Urothelium cell line (cell line): ENCODE measurements around the gene DLL1.
A peak's percentile ranks its signal among the peaks of the same experiment; 100 is the strongest.

ENCODE experiments used
- DNase-seq: peaks from one replicate; pipeline ENCODE4 v3.0.0; 2011; ENCODE audit warnings: low spot score, mixed read lengths
- FAIRE-seq: peaks from 2 replicates; lab custom pipeline; 2011; peaks lifted over from hg19 to GRCh38; lab: Jason Lieb, UNC

Gene DLL1

DNA sequence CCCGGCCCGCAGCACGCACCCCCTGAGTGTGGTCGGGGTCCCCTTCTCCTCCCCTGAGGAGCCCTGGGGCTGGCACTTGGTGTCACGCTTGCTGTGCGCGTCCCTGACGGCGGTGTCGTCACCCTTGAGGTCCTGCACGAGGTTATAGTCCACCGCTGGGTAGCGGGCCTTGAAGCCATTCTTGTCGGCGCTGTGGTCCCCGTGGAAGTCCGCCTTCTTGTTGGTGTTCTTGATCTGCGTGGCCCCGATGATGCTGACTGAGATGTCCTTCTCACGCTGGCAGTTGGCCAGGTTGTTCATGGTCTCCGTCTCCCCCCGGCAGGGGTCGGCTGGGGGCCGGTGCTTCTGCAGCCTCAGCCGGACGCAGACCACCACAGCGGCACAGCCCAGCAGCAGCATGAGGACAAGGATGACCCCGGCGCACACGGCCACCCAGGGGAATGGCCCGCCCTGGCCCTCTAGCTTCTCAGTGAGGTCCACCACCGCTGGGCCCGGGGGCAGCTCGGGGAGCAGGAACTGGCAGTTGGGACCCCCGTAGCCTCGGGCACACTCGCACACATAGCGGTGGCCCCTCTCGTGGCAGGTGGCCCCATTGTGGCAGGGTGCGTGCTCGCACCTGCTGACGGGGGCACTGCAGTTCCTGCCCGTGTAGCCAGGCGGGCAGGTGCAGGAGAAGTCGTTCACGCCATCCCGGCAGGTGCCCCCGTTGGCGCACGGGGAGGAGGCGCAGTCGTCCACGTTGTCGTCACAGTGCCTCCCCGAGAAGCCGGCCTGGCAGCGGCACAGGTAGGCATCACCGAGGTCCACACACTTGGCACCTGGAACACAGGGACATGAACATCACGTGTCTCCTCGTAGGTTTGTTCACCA is 7.4 kb downstream of the DLL1 start:
- FAIRE-seq, result no peak

DNA sequence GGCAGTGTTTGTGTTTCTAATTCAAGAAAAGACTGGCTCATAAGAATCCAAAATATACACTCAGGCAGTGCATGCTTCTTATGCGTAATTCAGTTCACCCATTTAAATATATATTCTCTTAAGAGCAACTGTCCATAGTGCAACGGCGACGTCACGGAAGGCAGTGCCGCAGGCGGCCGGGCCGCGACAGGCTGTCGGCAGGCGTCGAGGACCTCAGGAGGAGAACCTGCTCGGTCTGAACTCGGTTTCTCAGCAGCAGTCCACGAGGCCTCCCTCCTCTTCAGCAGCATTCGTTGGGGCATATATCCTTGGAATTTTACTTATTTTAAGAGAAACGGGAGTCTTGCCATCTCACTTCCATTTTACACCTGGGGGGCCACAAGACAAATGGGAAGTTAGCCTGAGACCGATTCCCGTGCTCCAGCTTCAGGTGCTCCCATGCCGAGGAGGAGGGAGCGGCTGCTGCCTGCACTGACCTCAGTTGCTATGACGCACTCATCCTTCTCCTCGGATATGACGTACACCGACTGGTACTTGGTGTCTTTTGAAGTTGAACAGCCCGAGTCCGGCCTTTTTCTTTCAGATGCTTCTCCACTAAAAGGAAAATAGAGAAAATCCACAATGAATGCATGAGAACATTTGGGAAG is 8.2 kb downstream of the DLL1 start:
- DNase-seq, result no peak
- FAIRE-seq, result no peak

More for the DNA sequence above, 7.4 kb downstream of the DLL1 start:
- DNase-seq, result no peak

DNA sequence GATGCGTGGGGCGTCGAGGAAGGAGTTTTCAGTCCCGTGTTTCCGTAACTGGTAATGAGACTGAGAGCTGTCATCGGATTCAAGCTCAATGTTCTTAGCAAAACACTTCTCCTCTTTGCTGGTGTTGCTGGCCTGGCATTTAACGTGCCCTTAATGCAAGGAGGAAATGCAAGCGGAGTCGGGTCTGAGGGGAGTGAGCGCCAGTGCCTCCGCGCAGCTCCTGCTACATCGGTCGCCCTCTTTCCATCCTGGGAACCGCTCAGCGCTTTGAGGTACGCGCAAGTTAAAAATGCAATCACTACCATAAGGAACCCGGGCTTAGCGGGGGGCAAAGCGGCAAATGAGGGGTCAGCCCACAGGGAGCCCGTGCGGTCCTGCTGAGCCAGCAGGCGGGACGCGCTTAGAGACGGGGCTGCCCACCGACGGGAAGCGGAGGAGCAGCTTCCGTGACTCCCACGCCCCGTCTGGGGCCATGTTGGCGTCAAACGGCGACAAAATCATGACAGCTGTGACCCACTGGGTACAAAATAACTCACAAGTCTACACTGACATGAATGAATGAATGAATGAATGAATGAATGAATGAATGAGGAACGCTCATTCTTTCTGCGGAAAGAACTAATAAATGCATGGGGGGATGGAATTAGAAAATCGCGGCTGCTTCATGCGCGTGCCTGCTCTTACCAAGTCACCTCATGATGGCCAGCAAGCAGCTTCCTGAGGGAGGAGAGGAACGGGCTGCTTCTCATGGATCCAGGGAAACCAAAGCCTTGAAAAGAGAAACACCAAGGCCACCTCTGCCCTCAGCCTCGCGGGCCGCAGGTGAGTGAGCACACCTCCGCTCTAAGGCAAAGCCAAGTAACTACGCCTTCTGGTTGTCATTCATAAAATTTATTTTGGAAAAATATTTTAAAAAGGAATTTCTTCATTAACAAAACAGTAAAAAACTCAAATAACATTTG is 9.3 kb downstream of the DLL1 start:
- FAIRE-seq, result no peak
- no peak for DNase-seq

DNA sequence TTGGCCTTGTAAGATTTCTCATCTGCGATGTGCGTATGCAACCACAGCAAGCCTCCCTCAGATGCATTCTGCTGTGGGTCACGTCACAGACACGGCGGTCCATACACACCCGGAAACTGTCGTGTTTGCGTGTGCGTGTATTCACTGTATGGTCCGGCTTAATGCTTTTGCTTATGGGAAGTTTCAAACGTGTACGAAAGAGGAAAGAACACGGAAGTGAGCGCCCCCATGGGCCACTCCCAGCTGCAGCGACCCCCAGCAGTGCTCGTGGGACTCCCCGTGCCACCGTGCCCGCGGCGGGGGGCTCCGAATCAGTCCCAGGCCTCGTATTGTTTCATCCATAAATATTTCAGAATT is 10.2 kb downstream of the DLL1 start:
- no peak for DNase-seq
- FAIRE-seq, result no peak

DNA sequence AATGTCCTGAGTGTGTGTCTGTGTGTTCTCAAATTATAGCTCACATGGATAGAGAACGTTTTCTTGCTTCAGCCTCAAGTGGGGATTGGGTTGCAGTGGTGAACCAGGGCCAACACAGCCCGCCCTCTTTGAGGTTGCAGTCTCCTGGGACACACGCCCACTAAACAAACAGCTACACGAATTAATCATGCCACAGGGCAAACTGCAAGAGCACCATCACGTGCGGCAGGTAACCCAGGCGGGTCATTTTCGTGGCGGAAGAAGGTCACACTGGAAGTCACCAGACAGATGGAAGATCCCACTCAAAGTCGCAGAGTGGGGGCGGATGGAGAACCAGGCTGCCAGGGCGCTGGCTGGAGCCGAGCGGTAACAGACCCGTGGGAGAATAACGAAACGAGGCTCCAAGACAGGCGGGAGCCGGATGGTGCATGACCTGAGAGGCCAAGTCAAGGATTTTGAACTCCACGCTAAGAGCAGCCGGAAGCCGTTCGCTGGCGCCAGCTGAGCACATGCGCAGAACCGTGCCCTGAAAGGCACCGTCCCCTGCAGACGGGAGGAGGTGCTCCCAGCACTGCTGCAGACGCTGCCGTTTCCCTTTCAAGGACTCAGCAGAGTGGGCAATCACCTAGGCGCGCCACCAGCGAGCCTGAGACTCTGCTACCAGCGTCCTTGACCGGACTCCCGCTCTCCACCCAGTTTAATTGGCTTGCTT is 10.7 kb downstream of the DLL1 start:
- no peak for FAIRE-seq

GRCh38 chr6:170279426-170279825 is 11.5 kb downstream of the DLL1 start:
- no peak for FAIRE-seq

More for the DNA sequence above, 10.7 kb downstream of the DLL1 start:
- DNase-seq, result peak; percentile 87

GRCh38 chr6:170278743-170279094 is 12.2 kb downstream of the DLL1 start:
- DNase-seq, result no peak
- no peak for FAIRE-seq

More at GRCh38 chr6:170279426-170279825, 11.5 kb downstream of the DLL1 start:
- DNase-seq, result no peak

DNA sequence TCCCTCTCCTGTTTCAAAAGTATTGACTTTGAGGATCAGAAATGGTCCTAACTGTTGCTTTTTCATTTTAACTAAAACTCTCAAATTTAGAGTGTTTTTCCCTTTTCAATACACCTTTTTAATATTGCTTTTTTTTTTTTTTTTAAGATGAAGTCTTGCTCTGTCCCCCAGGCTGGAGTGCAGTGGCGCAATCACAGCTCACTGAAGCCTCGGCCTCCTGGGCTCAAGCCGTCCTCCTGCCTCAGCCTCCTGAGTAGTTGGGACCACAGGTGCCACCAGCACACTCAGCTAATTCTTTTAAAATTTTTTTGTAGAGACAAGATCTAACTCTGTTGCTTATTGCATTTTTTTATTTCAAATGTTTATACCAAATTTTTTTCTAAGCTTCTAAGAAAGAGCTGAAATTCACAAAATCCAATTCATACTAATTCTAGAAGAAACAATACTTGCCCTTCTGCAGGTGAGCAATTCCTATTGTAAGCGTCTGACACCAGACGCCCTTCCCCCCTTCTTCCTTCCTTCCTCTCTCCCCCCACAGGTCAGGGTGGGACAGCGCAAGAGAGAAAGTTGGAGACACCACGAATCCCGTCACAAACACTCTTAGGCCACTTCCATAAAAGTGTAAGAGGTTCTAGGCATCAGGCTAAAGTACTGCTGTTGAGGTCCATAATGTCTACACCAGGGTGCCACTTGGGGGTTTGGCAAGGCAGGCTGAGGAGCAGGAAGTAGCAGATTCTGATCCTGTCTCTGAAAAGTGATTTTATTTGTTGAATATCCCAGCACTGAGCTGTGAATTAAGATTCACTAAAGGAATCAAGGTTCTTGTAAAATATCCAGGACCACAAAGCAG is 12.8 kb downstream of the DLL1 start:
- no peak for DNase-seq
- no peak for FAIRE-seq

DNA sequence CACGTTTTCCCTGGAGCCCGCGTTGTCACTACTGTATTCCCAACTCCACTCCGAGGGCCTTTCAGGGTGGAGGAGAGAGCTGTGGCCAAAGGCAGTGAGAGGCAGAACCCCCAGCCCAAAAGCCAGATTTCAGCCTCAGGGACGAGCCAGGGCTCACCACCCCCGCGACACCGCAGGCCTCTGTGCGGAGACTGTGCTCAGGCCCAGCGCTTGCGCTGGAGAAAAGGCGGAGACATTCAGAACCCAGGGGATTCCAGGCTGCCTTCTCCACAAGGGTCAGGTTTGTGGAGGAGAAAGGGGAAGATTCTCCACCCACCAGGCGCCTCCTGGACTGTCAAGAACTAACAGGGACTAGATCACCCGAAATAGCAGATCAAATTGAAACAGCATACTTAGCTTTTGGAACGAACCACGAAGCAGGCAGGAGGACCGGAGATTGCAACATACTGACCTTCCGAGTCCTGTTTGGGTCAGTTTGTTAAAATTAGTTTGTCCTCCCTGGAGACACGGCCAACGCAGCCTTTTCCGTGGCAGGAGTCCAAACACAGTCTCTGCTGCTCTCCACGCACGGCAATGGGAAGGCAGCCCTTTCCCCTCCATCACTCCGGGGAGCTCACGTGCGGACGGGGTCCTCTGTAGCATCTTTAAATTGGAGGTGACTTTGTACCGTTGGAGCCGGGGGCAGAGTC is 14.4 kb downstream of the DLL1 start:
- DNase-seq (no peak), FAIRE-seq (no peak)

DNA sequence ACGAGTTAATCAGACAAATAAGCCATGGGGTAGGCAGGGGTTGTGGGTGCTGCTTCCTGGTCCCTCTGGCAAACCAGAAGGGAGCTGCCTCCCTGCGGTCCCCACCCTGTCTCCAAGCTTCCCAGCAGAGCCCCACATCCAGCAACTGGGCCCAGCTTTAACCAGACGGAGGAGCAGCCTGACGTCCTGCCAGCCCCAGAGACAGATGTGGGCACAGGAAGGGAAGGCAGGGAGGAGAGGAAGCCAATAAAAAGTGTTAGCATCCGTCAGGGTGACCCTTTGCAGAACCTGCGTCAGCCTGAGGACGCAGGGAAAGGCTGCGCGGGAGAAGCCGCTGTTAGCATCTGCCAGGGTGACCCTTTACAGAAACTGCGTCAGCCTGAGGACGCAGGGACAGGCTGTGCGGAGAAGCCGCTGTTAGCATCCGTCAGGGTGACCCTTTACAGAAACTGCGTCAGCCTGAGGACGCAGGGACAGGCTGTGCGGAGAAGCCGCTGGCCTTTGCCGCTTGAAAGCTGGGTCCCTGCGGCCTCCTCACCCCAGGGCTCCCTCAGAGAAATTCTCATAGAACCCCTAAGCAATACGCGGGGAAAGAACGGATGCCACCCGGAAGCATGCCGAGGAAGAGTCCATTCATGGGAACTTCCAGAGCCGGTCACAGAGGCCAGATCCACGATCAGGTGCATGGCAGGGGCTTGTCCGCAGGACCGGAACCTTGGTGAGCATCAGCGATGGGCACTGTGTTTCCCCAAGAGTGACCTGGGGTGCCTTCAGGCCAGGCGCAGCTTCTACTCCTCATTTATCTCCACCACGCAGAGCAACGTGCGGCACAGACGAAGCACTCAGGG is 15.9 kb downstream of the DLL1 start:
- FAIRE-seq, result no peak
- DNase-seq, result no peak

- FAIRE-seq (no peak), DNase-seq (no peak)
Measured at GRCh38 chr6:170273681-170274080, 17.2 kb downstream of the DLL1 start.

- DNase-seq, result no peak
- no peak for FAIRE-seq
Measured at GRCh38 chr6:170273191-170273590, 17.7 kb downstream of the DLL1 start.

DNA sequence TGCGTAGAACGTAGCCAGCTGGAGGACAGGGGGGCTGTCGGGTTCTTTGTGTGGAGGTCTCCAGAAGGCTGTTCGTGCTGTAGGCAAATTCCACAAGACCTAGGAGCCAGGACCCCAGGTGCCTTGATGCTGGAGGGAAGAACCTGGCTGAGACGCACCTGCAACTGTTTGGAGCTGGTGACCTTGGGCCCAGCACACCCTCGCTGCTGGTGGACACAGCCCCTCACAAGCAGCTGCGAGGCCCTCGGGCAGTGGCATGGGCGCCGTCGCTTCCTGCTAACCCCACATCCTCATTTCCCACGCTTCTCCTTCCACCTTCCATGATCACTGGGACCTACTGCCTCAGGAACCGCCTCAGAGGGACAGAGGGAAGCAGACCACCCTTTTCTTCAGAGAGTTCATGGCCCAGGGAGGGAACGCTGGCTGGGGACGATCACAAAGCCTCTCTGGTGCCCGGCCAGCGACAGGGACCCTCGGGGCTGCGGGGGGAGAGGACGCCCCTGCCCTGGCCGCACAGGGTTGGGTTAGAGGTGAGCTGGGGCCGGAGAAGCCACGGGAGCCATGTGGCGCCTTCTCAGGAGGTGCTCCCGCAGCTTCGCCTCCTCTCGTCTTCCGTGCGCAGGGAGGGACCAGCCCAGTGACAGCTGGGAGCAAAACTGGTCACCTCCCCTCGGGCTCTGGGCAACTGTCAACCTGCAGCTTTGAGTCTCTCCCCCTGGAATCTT is 18.4 kb downstream of the DLL1 start:
- no peak for FAIRE-seq
- DNase-seq, result no peak

GRCh38 chr6:170271771-170272314 is 19.0 kb downstream of the DLL1 start:
- DNase-seq (no peak), FAIRE-seq (no peak)

- DNase-seq, result no peak
- FAIRE-seq, result no peak
Measured at GRCh38 chr6:170270984-170271593, 19.8 kb downstream of the DLL1 start.

GRCh38 chr6:170269846-170270541 is 20.9 kb downstream of the DLL1 start:
- DNase-seq (no peak), FAIRE-seq (no peak)
